CD4-positive, alpha-beta memory T cell (primary cell): Measurements from ENCODE around the gene CRACR2A. TPM values are rescaled to one million over a fixed set of nuclear protein-coding genes. Genes with fewer than 3 reads are reported as not detected.

Experiments used
- CTCF ChIA-PET: fragments of 350-600 bp; sonication (Branson Sonifier 250); formaldehyde crosslinking; loops from one replicate; lab custom pipeline; 2021; ENCODE audit warnings: inconsistent platforms; ENCODE audit not compliant: partially characterized antibody; lab: Charles Lee
- POLR2A ChIA-PET: fragments of 350-600 bp; sonication (Branson Sonifier 250); formaldehyde crosslinking; loops from one replicate; lab custom pipeline; 2021; ENCODE audit not compliant: partially characterized antibody; lab: Charles Lee
- DNase-seq, 5 donors: peaks; one replicate each; pipeline versions ENCODE4 v3.0.0 to v3.0.0-alpha.2; 2020 to 2022; ENCODE audit warnings: mixed read lengths in 1 of 5
- H3K27ac ChIP-seq: one replicate; pipeline ENCODE4 v1.7.0; 2013; ENCODE audit warnings: low read depth, low read length
- H3K27me3 ChIP-seq: 2 replicates; pipeline ENCODE4 v1.7.0; 2013; ENCODE audit warnings: mild to moderate bottlenecking, low read length, moderate library complexity; ENCODE audit not compliant: insufficient read depth
- H3K36me3 ChIP-seq: 2 replicates; pipeline ENCODE4 v1.7.0; 2013; ENCODE audit warnings: mild to moderate bottlenecking, low read length, moderate library complexity; ENCODE audit not compliant: insufficient read depth
- H3K4me1 ChIP-seq: 2 replicates; pipeline ENCODE4 v1.7.0; 2013; ENCODE audit warnings: mild to moderate bottlenecking, low read length, moderate library complexity; ENCODE audit not compliant: insufficient read depth
- H3K4me3 ChIP-seq, 2 donors: one replicate each; pipeline ENCODE4 v1.7.0; 2013; ENCODE audit warnings: low read length in 2 of 2, mild to moderate bottlenecking in 1 of 2
- H3K9me3 ChIP-seq, 2 donors: one replicate each; pipeline ENCODE4 v1.7.0; 2013; ENCODE audit warnings: low read length in 2 of 2, control low read depth in 1 of 2; ENCODE audit not compliant: control insufficient read depth in 1 of 2
- H3K27ac Mint-ChIP-seq, 7 donors: one replicate each; pipeline ENCODE4 v1.8.0; 2020 to 2021; ENCODE audit warnings: mixed read lengths in 7 of 7, mild to moderate bottlenecking in 6 of 7, inconsistent platforms in 3 of 7, moderate library complexity in 3 of 7
- H3K27me3 Mint-ChIP-seq, 2 donors: one replicate each; pipeline ENCODE4 v1.8.0; 2020 to 2021; ENCODE audit warnings: mixed read lengths in 2 of 2
- H3K36me3 Mint-ChIP-seq, 2 donors: one replicate each; pipeline ENCODE4 v1.8.0; 2020 to 2021; ENCODE audit warnings: mixed read lengths in 2 of 2, inconsistent platforms in 1 of 2, mild to moderate bottlenecking in 1 of 2
- H3K4me1 Mint-ChIP-seq, 4 donors: one replicate each; pipeline ENCODE4 v1.8.0; 2020 to 2021; ENCODE audit warnings: mixed read lengths in 4 of 4, mild to moderate bottlenecking in 1 of 4
- H3K4me3 Mint-ChIP-seq, 8 donors: one replicate each; pipeline ENCODE4 v1.8.0; 2020 to 2021; ENCODE audit warnings: mixed read lengths in 8 of 8, mild to moderate bottlenecking in 7 of 8, moderate library complexity in 6 of 8, inconsistent platforms in 3 of 8
- H3K9me3 Mint-ChIP-seq, 8 donors: one replicate each; pipeline ENCODE4 v1.8.0; 2020 to 2021; ENCODE audit warnings: mixed read lengths in 8 of 8, mild to moderate bottlenecking in 5 of 8, inconsistent platforms in 3 of 8, moderate library complexity in 1 of 8
- intact Hi-C: fragments of 100-400 bp; cut with micrococcal nuclease; formaldehyde crosslinking; loops from one replicate; pipeline ENCODE4 v1.15.1; 2023
- polyA plus RNA-seq, 2 donors: library from polyadenylated mRNA; unstranded; fragments of 300-500 nt; fragmentation: Illumina TruSeq; gene quantifications; one replicate each; pipeline ENCODE4 v1.2.3, GENCODE V29; 2021
- total RNA-seq, 2 experiments: library from RNA; stranded (reverse); gene quantifications; one replicate each; pipeline ENCODE4 v1.2.3, GENCODE V29; 2021

Gene CRACR2A
- total and polyA plus RNA-seq, 4 experiments from 2014 or later = 5.6 to 37.6 (median 27.9) TPM

GRCh38 chr12:3768911-3769447, 16.1 kb upstream of the CRACR2A start:
- H3K4me1 Mint-ChIP-seq = peaks cover 8 to 17% (median 9%) of the 10 kb centered on the region in 4 donors
- no peaks in the 10 kb centered on the region for H3K9me3 Mint-ChIP-seq
- Histone ChIP-seq H3K9me3 (no peaks in the 10 kb centered on the region), H3K27ac (no peak overlapping the region), H3K4me1 (peaks cover 11% of the 10 kb centered on the region), H3K4me3 (no peak overlapping the region), H3K27me3 (no peaks in the 10 kb centered on the region), H3K36me3 (no peaks in the 10 kb centered on the region)
- no peaks in the 10 kb centered on the region for H3K27me3 Mint-ChIP-seq
- intact Hi-C loops = no loop called here
- peaks cover 1 to 10% of the 10 kb centered on the region in 2 donors for H3K36me3 Mint-ChIP-seq
- ChIA-PET POLR2A (no interaction called here), CTCF (interaction anchor here (1.1 to 2.6 kb wide), 3 partner anchors 15 to 469 kb away, joined by 3 to 11 read pairs (median 3); no protein-coding TSS in a partner anchor)
- peak overlapping the region in 1 of 7 donors; percentile 14 for H3K27ac Mint-ChIP-seq
- no peak overlapping the region for H3K4me3 Mint-ChIP-seq
- DNase-seq = no peak

GRCh38 chr12:3761116-3761735, 8.3 kb upstream of the CRACR2A start:
- no peaks in the 10 kb centered on the region for H3K9me3 Mint-ChIP-seq
- no peak overlapping the region for H3K4me3 ChIP-seq
- H3K4me3 Mint-ChIP-seq = no peak overlapping the region
- no peaks in the 10 kb centered on the region for H3K9me3 ChIP-seq
- peaks cover 6 to 18% of the 10 kb centered on the region in 2 donors for H3K36me3 Mint-ChIP-seq
- no peaks in the 10 kb centered on the region for H3K27me3 Mint-ChIP-seq
- H3K4me1 Mint-ChIP-seq = peaks cover 0 to 7% (median 3%) of the 10 kb centered on the region in 4 donors
- peak overlapping the region in 2 of 7 donors; percentile 13 to 36 for H3K27ac Mint-ChIP-seq
- intact Hi-C loops = no loop called here
- ChIA-PET CTCF (no interaction called here), POLR2A (no interaction called here)
- H3K4me1 ChIP-seq = no peaks in the 10 kb centered on the region
- H3K27me3 ChIP-seq = no peaks in the 10 kb centered on the region
- H3K36me3 ChIP-seq = no peaks in the 10 kb centered on the region
- H3K27ac ChIP-seq = no peak overlapping the region
- DNase-seq = no peak

- Mint-ChIP-seq H3K4me3 (no peak overlapping the region), H3K27me3 (no peaks in the 10 kb centered on the region), H3K4me1 (peaks cover 3 to 9% (median 6%) of the 10 kb centered on the region in 4 donors), H3K9me3 (no peaks in the 10 kb centered on the region), H3K36me3 (peaks cover 6 to 15% of the 10 kb centered on the region in 2 donors), H3K27ac (no peak overlapping the region)
- CTCF ChIA-PET = no interaction called here
- POLR2A ChIA-PET = no interaction called here
- Histone ChIP-seq H3K4me1 (peaks cover 2% of the 10 kb centered on the region), H3K36me3 (no peaks in the 10 kb centered on the region), H3K4me3 (no peak overlapping the region), H3K27me3 (no peaks in the 10 kb centered on the region), H3K27ac (no peak overlapping the region), H3K9me3 (no peaks in the 10 kb centered on the region)
- intact Hi-C loops = no loop called here
- DNase-seq = no peak
Observed at GRCh38 chr12:3759878-3760277, 7.0 kb upstream of the CRACR2A start.

GRCh38 chr12:3757261-3757660, 4.4 kb upstream of the CRACR2A start:
- no peaks in the 10 kb centered on the region for H3K9me3 Mint-ChIP-seq
- Histone ChIP-seq H3K27me3 (no peaks in the 10 kb centered on the region), H3K4me3 (no peak overlapping the region), H3K36me3 (no peaks in the 10 kb centered on the region), H3K27ac (no peak overlapping the region), H3K4me1 (peaks cover 20% of the 10 kb centered on the region), H3K9me3 (no peaks in the 10 kb centered on the region)
- POLR2A ChIA-PET = no interaction called here
- peaks cover 20 to 29% (median 23%) of the 10 kb centered on the region in 4 donors for H3K4me1 Mint-ChIP-seq
- intact Hi-C loops = no loop called here
- no peak overlapping the region for H3K4me3 Mint-ChIP-seq
- CTCF ChIA-PET = interaction anchor here (0.8 kb wide), 1 partner anchor 457 kb away, joined by 5 read pairs; no protein-coding TSS in a partner anchor
- H3K27ac Mint-ChIP-seq = peak overlapping the region in 2 of 7 donors; percentile 25 to 85
- H3K27me3 Mint-ChIP-seq = no peaks in the 10 kb centered on the region
- no peak for DNase-seq
- H3K36me3 Mint-ChIP-seq = peaks cover 9 to 11% of the 10 kb centered on the region in 2 donors

- Mint-ChIP-seq H3K27me3 (no peaks in the 10 kb centered on the region), H3K27ac (peak overlapping the region in 5 of 7 donors; percentile 23 to 94 (median 77)), H3K4me3 (no peak overlapping the region), H3K36me3 (peaks cover 11% of the 10 kb centered on the region in 2 donors), H3K9me3 (no peaks in the 10 kb centered on the region), H3K4me1 (peaks cover 32 to 42% (median 36%) of the 10 kb centered on the region in 4 donors)
- intact Hi-C loops = no loop called here
- H3K27ac ChIP-seq = no peak overlapping the region
- CTCF ChIA-PET = no interaction called here
- H3K4me3 ChIP-seq = no peak overlapping the region
- H3K9me3 ChIP-seq = no peaks in the 10 kb centered on the region
- H3K36me3 ChIP-seq = no peaks in the 10 kb centered on the region
- no peak for DNase-seq
- peaks cover 33% of the 10 kb centered on the region for H3K4me1 ChIP-seq
- H3K27me3 ChIP-seq = no peaks in the 10 kb centered on the region
- POLR2A ChIA-PET = no interaction called here
Observed at GRCh38 chr12:3755898-3756297, 3.0 kb upstream of the CRACR2A start.

GRCh38 chr12:3753544-3754284, 805 bp upstream of the CRACR2A start:
- Mint-ChIP-seq H3K4me3 (peak overlapping the region; percentile 87 to 95 (median 92)), H3K36me3 (peaks cover 12% of the 10 kb centered on the region in 2 donors), H3K9me3 (no peaks in the 10 kb centered on the region), H3K27me3 (no peaks in the 10 kb centered on the region), H3K27ac (peak overlapping the region; percentile 94 to 99 (median 97)), H3K4me1 (peaks cover 50 to 59% (median 54%) of the 10 kb centered on the region in 4 donors)
- H3K27me3 ChIP-seq = no peaks in the 10 kb centered on the region
- intact Hi-C loops = loop anchor here (2.0 to 5.0 kb wide), 5 partner anchors 25 to 519 kb away; partner anchors contain the start of genes CCND2 and PARP11
- H3K36me3 ChIP-seq = no peaks in the 10 kb centered on the region
- H3K9me3 ChIP-seq = no peaks in the 10 kb centered on the region
- DNase-seq = peak in 1 of 5 donors; percentile 8
- peak overlapping the region; percentile 89 for H3K27ac ChIP-seq
- ChIA-PET CTCF (interaction anchor here (1.0 to 2.7 kb wide), 10 partner anchors 9 to 453 kb away, joined by 3 to 10 read pairs (median 5); no protein-coding TSS in a partner anchor), POLR2A (interaction anchor here (0.6 to 2.4 kb wide), 18 partner anchors 10 to 518 kb away, joined by 3 to 9 read pairs (median 3); partner anchors contain the start of gene PARP11)
- H3K4me3 ChIP-seq = peak overlapping the region; percentile 82 to 89
- H3K4me1 ChIP-seq = peaks cover 53% of the 10 kb centered on the region
